GM12874 (cell line): ENCODE results near the gene WAPL.

ENCODE experiments used
- CTCF ChIP-seq: IDR thresholded peaks from 2 replicates; pipeline ENCODE4 v1.5.1; 2011; ENCODE audit warnings: low read depth, mild to moderate bottlenecking, control low read depth, low read length, moderate library complexity; ENCODE audit not compliant: insufficient read depth

Gene WAPL

GRCh38 chr10:86389441-86390193, 132.0 kb downstream of the WAPL start:
- TF ChIP-seq CTCF: peak; percentile 30; the same call in 1 of the 2 replicates

GRCh38 chr10:86388119-86388704, 133.4 kb downstream of the WAPL start:
- no peak for TF ChIP-seq CTCF

- peak; percentile 25; the same call in 1 of the 2 replicates for TF ChIP-seq CTCF
These were observed 134.3 kb downstream of the WAPL start for GRCh38 chr10:86387178-86387794.

GRCh38 chr10:86385806-86386205, 135.8 kb downstream of the WAPL start:
- no peak for TF ChIP-seq CTCF
